NCI-H1930 (cell line): ENCODE data around the gene THEMIS2.
"Not testable (repeated sequence)": the region's sequence is repeated elsewhere in the genome, so short reads cannot be mapped to it uniquely, and the experiment has no call there.

Source experiments
- DNase-seq, 2 experiments: peaks; one replicate each; lab custom pipeline; 2025; lab: John Stamatoyannopoulos, UW

Gene THEMIS2

DNA sequence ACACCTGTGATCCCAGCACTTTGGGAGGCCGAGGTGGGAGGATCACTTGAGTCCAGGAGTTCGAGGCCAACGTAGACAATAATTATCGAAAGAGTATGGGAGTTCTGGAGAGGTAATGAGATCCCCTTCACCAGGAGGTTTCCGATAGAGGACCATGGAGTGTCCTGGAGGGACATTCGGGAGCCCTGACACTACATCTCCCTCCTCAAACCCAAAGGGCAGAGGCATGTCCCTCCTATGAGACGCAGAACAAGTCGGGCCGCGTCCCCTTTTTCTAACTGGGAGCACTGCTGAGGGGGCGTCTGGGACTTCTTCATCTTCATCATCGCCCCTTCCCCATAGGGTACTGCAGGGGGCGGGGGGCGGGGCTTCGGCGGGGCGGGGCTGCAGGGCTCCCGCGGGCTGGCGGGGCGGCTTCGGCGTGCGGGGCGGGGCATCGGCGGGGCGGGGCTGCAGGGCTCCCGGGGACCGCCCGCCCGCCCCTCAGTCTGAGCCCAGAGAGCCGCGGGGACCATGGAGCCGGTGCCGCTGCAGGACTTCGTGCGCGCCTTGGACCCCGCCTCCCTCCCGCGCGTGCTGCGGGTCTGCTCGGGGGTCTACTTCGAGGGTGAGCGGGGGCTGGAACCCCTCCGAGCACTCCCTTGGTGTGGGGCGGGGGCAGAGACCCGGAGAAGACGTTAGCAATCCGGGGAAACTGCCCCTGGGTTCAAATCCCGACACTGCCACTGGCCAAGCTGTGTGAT lies at the start of gene THEMIS2:
Gene THEMIS2, plus strand, starts transcription at position 486 of the 743 bp plus-strand sequence. Its CDS starts 28 bp downstream, at position 514.
- DNase-seq = peak; percentile 14 to 32

- no peak for DNase-seq
Observed at GRCh38 chr1:27823784-27824183, 48.6 kb upstream of the THEMIS2 start.

DNA sequence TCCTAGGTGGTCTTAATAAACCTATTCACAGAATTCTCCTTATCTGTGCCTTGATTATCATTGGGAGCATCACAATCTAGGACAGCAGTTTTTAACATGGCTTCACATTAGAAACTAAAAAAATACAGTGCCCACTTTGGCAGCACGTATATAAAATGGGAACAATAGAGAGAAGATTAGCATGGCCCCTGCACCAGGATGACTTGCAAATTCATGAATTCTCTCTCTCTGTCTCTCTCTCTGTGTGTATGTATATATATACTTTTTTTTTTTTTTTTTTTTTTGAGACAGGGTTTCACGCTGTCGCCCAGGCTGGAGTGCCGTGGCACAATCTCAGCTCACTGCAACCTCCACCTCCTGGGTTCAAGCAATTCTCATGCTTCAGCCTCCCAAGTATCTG lies 47.9 kb upstream of the THEMIS2 start:
- no peak for DNase-seq

GRCh38 chr1:27829339-27829960 lies 42.9 kb upstream of the THEMIS2 start:
- DNase-seq = not testable (repeated sequence)

DNA sequence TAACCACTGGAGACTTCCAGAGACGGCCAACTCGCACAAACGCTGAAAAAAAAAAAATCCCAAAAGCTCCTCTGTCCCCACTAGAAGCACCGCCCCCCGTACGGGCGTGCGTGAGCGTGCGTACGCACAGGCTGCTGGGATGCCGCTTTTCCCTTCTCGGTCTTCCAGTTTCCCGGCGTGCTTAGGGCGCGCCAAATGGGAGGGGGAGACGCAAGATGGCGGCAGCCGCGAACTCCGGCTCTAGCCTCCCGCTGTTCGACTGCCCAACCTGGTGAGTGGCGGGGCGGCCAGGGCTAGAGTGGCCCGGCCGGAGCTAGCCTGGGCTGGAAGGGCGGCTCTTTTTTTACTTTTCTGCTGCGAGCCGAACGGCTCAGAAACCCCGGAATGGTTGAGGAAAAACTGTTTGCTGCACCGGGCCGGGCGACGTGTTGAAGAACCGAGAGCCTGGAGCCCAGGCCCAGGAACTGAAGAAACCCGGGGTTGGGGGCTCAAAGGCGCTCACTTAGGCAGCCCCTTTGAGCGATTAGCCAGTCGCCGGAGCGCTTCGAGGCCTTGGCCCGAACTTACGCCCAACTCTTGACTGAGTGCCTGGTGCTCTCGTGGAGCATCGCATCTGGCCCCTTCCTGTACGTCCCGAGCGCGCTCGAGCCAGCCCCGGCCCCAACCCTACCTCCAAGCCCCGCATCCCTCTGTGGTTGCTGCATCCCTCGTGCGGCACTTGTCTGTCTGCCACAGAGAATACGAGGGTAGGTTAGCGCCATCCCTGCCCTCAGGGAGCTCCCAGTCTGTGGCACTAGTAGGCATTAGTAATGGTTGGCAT lies 41.5 kb upstream of the THEMIS2 start, which contains the start of gene PPP1R8:
Gene PPP1R8, plus strand, starts transcription at position 162 of the 820 bp plus-strand sequence. Its CDS starts 54 bp downstream, at position 216.
- DNase-seq = peak; percentile 96

- no peak for DNase-seq
Observed at GRCh38 chr1:27831568-27832410, 40.6 kb upstream of the THEMIS2 start.

DNA sequence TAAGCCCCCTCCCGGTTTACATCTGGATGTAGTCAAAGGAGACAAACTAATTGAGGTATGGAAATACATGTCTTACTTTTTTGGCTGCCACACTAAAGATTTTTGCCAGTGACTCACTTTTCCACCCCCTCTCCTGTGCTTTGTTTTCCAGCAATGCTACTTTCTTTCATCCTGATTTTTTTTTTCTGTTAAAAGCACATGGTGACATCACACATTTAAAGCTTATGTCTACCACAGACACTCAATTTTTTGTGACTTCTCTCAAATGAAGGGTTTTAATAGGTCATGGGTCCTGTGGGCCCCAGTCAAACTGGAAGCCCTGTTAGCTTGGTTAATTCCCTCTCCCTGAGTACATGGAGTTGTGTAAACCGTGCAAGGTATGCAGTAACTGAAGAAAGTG lies 39.6 kb upstream of the THEMIS2 start:
- DNase-seq = no peak

- DNase-seq = no peak
Observed at GRCh38 chr1:27833470-27833869, 38.9 kb upstream of the THEMIS2 start.

GRCh38 chr1:27835046-27835445 lies 37.3 kb upstream of the THEMIS2 start:
- DNase-seq = no peak

- DNase-seq = no peak
Observed at GRCh38 chr1:27835501-27835900, 36.8 kb upstream of the THEMIS2 start.

DNA sequence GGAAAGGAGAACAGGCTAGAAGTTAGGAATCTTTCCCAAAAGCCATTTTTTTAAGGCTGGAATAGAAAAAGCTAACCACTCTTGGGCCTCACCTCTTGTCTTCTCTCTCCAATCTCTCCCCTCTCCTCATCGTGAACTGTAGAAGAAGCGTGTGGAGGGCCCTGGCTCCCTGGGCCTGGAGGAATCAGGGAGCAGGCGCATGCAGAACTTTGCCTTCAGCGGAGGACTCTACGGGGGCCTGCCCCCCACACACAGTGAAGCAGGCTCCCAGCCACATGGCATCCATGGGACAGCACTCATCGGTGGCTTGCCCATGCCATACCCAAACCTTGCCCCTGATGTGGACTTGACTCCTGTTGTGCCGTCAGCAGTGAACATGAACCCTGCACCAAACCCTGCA lies 22.4 kb upstream of the THEMIS2 start:
- no peak for DNase-seq

DNA sequence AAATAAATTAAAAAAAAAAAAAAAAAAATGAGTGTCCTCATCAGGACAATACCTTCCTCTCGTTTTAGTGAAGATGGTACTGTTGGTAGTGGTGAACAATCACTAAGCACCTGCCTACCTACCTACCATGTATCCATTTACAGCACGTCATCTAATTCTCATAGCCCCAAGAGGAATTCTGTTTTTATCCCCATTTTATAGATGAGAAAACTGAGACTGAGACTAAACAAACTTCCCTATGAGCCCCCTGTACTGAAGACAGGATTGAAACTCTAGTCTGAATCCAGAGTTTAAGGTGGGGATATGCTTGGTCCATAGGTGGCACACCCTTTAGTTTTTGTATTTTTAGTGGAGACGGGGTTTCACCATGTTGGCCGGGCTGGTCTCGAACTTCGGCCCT lies 17.3 kb upstream of the THEMIS2 start:
- no peak for DNase-seq

DNA sequence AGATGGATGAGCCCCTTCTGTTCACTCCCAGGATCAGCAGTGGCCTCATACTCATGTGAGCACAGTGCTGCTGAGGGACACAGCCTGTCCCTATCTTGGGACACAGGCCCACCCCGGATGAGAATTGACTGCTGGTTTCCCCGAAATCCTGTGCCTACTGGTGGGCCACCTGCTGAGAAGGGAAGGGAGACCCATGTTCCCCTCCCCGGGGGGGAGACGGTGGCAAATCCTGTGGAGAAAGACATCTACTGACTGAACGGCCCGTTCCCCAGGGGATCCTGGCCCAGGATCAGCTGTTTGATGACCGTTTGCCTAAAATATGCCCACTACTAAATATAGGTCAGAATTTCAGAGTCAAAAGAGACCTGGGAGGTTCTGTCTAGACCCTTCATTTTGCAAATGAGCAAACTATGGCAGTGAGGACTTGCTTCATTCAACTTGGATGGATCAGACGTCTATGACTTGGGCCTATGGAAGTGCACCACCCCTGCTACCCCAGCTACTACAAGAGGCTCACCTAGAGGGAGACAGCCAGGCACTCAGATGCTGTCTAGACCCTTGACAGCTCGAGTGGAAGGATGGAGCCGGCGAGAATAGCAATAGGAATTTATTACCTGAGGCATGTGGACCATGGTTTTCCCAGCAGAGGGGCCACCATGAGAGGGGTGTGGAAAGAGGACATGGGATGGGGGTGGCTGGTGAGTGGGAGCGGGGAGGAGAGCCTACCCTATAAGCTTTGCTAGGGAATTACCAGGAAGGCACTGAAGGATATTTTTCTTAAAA lies 15.6 kb upstream of the THEMIS2 start:
- no peak for DNase-seq

GRCh38 chr1:27857552-27857951 lies 14.8 kb upstream of the THEMIS2 start:
- not testable (repeated sequence) for DNase-seq

DNA sequence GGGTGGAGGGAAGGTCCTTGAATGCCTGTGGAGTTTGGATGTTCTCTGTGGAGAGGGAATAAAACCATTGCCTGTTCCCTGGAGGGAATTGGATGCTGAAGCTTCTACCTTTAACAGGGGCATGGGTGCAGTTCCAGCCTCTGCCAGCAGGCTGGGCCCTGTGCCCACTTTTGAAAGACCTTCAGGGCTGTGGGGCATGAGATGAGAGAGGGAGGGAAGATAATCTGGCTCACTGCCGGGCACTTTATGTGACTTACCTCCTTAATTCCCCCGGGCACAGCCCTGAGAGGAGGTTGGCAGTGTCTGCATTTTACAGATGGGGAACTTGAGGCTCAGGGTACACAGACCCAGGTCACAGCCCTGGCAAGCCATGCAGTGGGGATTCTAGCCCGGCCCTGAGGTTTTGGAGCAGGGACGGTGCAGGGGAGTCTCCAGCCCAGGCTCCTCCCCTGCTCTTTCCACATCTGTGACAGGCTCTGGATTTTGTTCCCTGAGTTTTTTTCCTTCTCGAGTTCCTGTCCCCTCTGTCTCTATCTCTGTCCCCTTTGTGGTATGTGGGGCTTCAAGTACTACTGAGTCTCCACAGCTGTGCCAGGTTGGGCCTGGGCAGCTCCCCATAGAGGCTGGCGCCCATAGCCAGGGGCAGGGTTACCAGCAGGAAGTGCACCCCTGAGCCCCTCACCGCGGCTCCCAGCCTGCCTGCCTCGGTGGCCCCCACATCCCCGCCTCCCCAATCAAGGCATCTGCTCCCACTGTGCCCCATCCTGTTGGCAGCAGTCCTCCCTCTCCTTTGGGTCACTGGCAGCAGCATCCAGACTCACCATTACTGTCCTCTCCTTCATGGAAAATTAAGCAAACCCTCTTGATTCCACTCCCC lies 14.0 kb upstream of the THEMIS2 start:
- DNase-seq = peak; percentile 46 to 59

- no peak for DNase-seq
Observed at GRCh38 chr1:27858949-27859576, 13.3 kb upstream of the THEMIS2 start.

DNA sequence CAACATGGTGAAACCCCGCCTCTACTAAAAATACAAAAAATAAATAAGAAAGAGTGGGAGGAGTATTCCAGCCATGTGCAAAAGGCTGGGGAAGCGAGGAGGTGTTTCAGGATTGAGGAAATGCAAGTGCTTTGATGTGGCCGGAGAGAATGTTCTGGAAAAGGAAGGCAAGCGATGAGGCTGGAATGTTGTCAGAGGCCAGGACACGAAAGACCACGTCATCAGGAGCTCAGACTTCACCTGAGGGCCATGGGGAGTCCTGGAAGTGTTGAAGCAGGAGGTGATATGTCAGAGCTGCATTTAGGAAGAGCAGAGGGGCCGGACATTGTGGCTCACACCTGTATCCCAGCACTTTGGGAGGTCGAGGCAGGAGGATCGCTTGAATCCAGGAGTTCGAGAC lies 10.9 kb upstream of the THEMIS2 start:
- no peak for DNase-seq

DNA sequence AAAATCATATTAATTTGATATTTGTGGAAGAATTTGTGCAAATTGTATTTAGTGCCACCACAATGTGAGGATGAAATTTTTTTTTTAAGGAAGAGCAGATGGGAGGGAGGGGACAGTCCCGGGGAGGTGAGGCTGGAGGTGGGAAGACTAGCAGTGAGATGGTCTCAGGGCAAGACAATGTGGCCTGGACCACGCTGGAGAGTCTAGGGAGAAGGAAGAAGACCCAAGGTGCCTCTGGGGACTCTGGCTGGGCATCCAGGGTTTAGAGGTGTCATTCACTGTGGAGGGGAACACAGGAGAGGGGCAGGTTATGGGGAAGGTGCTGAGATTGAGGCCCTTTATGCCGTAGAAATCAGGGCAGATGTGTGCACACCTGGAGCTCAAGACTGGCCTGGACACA lies 10.3 kb upstream of the THEMIS2 start:
- DNase-seq = no peak
